CD4-positive, alpha-beta T cell treated with Interleukin-1 beta for 1 hour (primary cell): ENCODE data around the gene CDH4.

Experiments
- DNase-seq, 2 donors: peaks; one replicate each; pipeline ENCODE4 v3.0.0-alpha.2; 2020 to 2022

The CDH4 gene

DNA sequence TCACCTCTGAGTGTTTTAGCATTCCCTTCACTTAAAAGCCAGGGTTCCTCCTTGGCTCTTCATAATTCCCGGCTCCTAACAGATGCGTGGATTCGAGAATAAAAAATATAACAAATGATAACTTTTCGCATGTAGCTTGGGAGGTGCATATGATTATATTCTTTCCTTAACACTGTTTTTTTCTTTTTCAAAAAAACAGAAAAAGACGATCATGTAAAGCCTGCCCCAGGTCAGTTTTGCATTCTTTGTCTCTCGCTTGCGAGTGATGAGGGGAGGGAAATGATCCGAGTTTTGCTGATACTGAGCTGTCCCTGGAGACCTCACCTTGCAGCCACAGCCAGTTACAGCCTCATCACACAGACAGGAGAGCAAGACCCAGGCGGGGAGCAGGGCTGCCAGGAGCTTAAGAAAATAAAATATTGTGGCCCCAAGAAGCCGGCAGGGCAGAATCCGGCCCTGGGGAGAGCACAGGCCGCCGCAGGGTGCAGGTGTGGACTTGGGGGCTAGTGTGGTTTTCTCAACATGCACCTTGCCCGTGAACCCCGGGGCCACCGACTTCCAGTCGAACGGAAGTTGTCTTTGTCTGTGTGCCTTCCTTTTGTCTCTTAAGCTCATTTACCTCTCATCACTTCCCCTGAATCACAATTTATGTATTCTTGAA lies 511.8 kb downstream of the CDH4 start:
- DNase-seq, result no peak

DNA sequence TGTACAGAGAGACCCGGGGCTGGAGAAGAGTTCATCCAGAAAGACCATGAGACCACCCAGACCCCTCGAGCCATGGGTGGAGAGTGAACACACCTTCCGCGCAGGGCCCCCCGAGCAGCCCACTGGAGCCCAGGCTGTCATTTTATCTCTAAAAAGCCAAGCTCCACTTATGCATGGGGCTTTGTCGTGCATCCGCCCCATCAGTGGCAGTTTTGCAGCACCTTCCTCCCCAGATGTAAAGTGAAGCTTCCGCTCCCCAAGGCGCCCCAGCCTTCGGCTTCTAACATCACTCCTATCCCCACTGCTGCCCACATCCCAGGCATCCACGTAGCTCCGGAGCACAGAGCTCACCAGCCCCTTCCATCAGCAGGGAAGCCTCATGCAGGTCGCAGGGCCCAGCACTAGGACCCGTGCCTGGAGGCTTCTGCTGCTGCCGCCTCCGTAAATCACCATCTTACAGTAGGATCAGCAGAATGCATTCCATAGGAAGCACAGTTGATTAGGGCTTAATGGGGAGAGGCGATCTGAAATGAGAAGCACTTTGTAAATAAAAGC lies 512.5 kb downstream of the CDH4 start:
- DNase-seq, result no peak

DNA sequence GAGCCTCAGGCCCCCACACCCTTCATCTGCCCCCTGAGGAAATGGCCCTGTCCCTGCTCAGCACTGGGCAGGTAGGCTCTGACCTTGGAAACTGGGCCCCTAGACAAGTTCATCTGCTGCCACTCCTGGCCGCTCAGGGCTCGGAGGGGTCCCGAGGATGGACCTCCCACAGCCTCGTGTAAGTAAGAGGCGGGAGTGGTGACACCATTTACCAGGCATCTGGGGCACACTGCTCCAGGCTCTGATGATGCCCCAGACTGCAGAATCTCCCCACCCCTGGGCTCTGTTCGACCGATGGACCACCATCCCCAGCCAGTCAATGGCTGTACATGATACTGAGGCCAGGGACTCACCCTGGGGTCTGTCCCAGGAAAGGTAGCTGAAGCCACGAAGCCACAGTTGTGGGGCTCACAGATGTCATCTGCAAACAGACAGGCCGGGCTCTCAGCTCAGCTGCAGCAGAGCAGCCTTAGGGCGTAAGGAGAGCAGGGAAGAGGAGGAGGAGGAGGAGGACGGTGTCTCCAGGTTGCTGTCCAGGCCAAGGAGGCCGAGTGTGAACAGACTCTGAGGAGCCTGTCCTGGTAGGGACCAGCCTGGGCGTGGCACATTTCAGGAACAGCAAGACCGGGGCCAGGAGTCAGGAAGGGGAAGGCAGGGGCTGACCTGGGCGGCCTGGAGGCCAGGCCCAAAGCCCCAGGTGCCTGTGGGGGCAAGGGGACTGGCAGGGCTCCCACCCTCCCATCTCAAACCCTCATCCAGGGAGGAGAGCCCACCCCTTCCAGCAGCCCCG lies 513.2 kb downstream of the CDH4 start:
- no peak for DNase-seq

GRCh38 chr20:61765871-61766654 lies 514.0 kb downstream of the CDH4 start:
- no peak for DNase-seq

GRCh38 chr20:61766921-61767610 lies 515.0 kb downstream of the CDH4 start:
- DNase-seq, result no peak

- DNase-seq, result no peak
Measured at GRCh38 chr20:61767761-61768494, 515.9 kb downstream of the CDH4 start.

GRCh38 chr20:61768571-61769285 lies 516.7 kb downstream of the CDH4 start:
- no peak for DNase-seq

GRCh38 chr20:61769286-61769832 lies 517.3 kb downstream of the CDH4 start:
- DNase-seq, result no peak

- DNase-seq, result no peak
Measured at GRCh38 chr20:61770113-61770585, 518.1 kb downstream of the CDH4 start.

GRCh38 chr20:61771805-61772350 lies 519.8 kb downstream of the CDH4 start:
- DNase-seq, result no peak

DNA sequence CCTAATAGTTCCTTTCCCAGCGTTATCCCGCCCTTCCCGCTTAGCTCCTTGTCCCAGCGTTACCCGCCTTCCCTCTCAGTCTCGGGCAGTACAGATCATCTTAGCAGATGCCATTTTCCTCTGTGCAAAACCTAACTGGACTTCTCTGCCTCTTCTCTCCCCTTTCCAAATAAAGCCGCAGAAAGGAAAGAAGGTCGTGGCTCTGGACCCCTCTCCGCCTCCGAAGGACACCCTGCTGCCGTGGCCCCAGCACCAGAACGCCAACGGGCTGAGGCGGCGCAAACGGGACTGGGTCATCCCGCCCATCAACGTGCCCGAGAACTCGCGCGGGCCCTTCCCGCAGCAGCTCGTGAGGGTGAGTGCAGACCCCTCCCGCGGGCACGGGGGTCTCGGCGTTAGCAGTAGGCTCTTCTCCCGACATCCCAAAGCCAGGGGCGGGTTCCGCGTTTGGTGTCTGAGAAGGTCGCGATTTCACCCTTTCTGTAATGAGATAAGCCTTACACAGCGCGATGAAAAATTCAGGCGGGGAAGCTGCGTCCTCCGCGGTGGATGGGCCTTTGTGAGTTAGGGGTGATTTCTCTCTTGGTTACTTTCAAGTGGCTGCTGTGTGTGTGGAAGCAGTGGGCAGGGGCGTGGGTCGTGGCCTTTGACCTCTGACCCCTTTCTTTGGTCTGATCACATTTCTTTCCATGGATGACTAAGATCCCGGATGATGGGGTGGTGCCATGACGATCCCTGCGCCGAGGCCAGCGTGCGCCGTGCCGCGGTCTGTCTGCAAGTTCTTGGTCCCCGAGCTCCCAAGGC lies 521.0 kb downstream of the CDH4 start:
- DNase-seq, result no peak

- no peak for DNase-seq
Measured at GRCh38 chr20:61773926-61774587, 522.0 kb downstream of the CDH4 start.

DNA sequence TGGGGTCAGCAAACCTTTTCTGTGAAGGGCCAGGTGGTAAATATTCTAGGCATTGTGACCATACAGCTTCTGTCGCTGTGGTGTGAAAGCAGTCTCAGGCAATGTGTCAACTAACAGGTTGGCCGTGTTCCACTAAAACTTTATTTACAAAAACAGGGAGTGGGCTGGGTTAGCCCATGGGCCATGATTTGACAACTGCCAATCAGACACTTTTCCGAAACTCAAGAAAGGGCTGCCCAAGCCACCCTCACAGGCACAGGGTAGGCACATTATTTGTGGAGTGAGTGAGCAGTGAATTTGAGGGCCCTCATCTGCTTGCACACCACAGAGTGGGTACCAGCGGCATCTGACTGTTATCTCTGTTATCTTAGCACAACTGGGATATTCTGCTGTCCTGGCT lies 523.4 kb downstream of the CDH4 start:
- DNase-seq, result no peak

DNA sequence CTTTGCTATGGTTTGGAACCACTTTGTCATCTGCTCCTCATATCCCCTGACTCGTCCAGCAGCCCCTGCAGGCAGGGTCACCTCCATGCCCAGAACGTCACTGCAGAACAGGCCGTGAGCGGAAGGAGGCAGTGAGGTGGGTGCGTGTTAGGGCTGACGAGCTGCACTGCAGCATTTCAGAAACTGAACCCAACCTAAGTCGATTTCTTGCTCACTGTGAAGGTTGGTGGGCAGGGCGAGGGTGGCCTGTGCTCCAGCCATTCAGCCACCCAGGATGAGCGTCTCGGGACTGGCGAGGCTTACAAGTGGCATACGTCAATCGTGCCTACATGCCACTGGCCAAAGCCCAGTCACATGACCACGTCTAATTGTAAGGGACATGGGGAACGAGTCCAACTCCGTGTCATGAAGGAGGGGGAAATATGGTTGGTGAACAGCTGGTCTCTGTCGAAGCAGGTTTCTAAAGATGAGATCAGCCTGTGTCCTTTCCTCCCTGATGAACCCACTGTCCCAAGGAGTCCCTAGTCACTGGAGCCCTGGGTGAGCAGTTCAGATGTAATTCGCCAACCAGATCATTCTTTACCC lies 524.5 kb downstream of the CDH4 start:
- DNase-seq, result no peak

DNA sequence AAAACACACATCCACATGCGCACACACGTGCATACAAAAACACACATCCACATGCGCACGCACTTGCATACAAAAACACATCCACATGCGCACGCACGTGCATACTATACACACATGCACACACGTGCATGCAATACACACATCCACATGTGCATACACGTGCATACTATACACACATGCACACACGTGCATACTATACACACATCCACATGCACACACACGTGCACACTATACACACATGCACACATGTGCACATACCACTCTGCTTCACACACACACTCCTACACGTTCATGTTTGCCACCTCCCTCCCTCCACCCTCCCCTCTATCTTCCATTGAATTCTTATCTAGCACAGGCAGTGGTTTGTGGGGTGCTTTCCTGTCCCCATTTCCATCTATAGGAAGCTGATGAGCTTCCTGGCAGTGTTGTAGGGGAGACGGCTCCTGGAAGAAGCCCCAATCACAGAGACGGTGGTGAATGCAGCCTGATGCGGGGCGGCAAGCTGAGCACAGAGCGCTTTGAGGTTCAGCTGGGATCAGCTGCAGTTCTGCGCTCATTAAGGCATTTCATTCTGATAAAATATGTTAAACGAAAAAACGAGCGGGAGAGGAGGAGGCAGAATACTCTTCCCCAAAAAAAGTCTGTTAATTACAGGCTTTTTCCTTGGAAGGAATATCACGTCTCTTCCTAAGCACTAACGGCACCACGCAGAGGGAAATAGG lies 525.9 kb downstream of the CDH4 start:
- DNase-seq, result no peak

GRCh38 chr20:61778495-61778863 lies 526.4 kb downstream of the CDH4 start:
- no peak for DNase-seq

DNA sequence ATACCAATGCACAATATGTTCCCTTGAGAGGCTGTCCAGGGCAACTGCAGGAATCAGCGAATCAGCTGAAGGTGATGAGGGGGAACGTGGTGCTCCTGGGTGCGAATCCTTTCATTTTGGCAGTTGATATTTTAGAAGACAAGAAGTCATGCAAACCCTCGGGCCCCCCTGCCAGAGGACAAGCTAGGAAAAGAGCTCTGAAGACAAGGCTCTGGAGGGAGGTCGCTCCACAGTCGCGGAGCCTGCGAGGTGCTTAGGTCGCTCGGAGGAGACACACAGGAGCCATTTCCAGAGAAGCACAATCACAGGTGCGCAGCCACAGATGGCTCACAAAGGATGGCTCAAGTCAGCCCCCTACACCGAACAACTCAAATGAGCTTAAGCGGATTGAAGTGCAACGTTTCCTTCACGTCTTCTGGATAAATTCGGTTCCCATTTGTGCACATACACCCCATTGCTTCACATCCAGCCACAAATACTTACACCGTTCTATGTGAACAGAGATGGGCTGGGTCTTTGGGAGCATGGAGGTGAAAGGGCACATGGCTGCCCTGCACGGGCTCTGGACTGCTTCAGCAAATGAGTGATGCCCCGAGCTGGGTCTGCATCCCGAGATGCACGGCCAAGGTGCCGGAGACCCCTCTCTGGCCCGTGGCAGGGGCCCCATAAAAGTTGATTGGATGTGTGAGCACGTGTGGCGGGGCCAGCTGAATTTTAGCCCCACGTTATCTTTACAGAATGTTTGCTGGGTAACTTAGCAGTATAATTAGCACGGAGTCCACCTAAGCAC lies 527.3 kb downstream of the CDH4 start:
- DNase-seq, result no peak
